Neuron (in vitro differentiated cells): ENCODE measurements around the gene SH3RF2.
"Not testable (repeated sequence)": the region's sequence is repeated elsewhere in the genome, so short reads cannot be mapped to it uniquely, and the experiment has no call there.

Experiments
- H2AFZ ChIP-seq: one replicate; pipeline ENCODE4 v1.6.1; 2013; ENCODE audit warnings: low read depth, mild to moderate bottlenecking, inconsistent platforms, low read length, moderate library complexity
- H3K27me3 ChIP-seq: one replicate; pipeline ENCODE4 v1.6.1; 2013; ENCODE audit warnings: low read length; ENCODE audit not compliant: insufficient read depth
- H3K36me3 ChIP-seq: one replicate; pipeline ENCODE4 v1.6.1; 2013; ENCODE audit warnings: low read length; ENCODE audit not compliant: insufficient read depth
- H3K4me1 ChIP-seq: one replicate; pipeline ENCODE4 v1.6.1; 2013; ENCODE audit warnings: low read length; ENCODE audit not compliant: insufficient read depth
- H3K4me3 ChIP-seq: 2 replicates; pipeline ENCODE4 v1.5.1; 2013; ENCODE audit warnings: mild to moderate bottlenecking, low read length, moderate library complexity
- H3K9me3 ChIP-seq: one replicate; pipeline ENCODE4 v1.6.1; 2013; ENCODE audit warnings: low read length

Gene SH3RF2

GRCh38 chr5:145993538-145993937, 57.2 kb downstream of the SH3RF2 start:
- not testable (repeated sequence) for H3K27me3 ChIP-seq, H3K36me3 ChIP-seq, H3K4me1 ChIP-seq, H3K9me3 ChIP-seq, H3K4me3 ChIP-seq, H2AFZ ChIP-seq

- H3K27me3 ChIP-seq, result no peaks in the 10 kb centered on the region
- no peak overlapping the region for H3K4me3 ChIP-seq
- H2AFZ ChIP-seq, result no peak overlapping the region
- H3K9me3 ChIP-seq, result peaks cover 2% of the 10 kb centered on the region
- H3K4me1 ChIP-seq, result no peaks in the 10 kb centered on the region
- H3K36me3 ChIP-seq, result no peaks in the 10 kb centered on the region
Measured at GRCh38 chr5:145996135-145996534, 59.8 kb downstream of the SH3RF2 start.

GRCh38 chr5:145999208-145999607, 62.8 kb downstream of the SH3RF2 start:
- Histone ChIP-seq H2AFZ (no peak overlapping the region), H3K4me1 (no peaks in the 10 kb centered on the region), H3K9me3 (no peaks in the 10 kb centered on the region), H3K4me3 (no peak overlapping the region), H3K36me3 (no peaks in the 10 kb centered on the region), H3K27me3 (no peaks in the 10 kb centered on the region)

- no peaks in the 10 kb centered on the region for H3K9me3 ChIP-seq
- no peaks in the 10 kb centered on the region for H3K27me3 ChIP-seq
- no peaks in the 10 kb centered on the region for H3K4me1 ChIP-seq
- H3K36me3 ChIP-seq, result no peaks in the 10 kb centered on the region
- H3K4me3 ChIP-seq, result no peak overlapping the region
- no peak overlapping the region for H2AFZ ChIP-seq
Measured at GRCh38 chr5:146000072-146000471, 63.7 kb downstream of the SH3RF2 start.

- no peaks in the 10 kb centered on the region for H3K4me1 ChIP-seq
- H2AFZ ChIP-seq, result no peak overlapping the region
- H3K9me3 ChIP-seq, result no peaks in the 10 kb centered on the region
- H3K27me3 ChIP-seq, result no peaks in the 10 kb centered on the region
- H3K4me3 ChIP-seq, result no peak overlapping the region
- H3K36me3 ChIP-seq, result no peaks in the 10 kb centered on the region
Measured at GRCh38 chr5:146001544-146002190, 65.3 kb downstream of the SH3RF2 start.

- Histone ChIP-seq H3K4me1 (no peaks in the 10 kb centered on the region), H3K9me3 (no peaks in the 10 kb centered on the region), H3K36me3 (no peaks in the 10 kb centered on the region), H3K4me3 (no peak overlapping the region), H2AFZ (no peak overlapping the region), H3K27me3 (no peaks in the 10 kb centered on the region)
Measured at GRCh38 chr5:146002491-146002890, 66.1 kb downstream of the SH3RF2 start.

- no peaks in the 10 kb centered on the region for H3K9me3 ChIP-seq
- H3K27me3 ChIP-seq, result no peaks in the 10 kb centered on the region
- H3K4me3 ChIP-seq, result no peak overlapping the region
- H2AFZ ChIP-seq, result no peak overlapping the region
- no peaks in the 10 kb centered on the region for H3K4me1 ChIP-seq
- H3K36me3 ChIP-seq, result no peaks in the 10 kb centered on the region
Measured at GRCh38 chr5:146003852-146004251, 67.5 kb downstream of the SH3RF2 start.

GRCh38 chr5:146005264-146005663, 68.9 kb downstream of the SH3RF2 start:
- no peaks in the 10 kb centered on the region for H3K9me3 ChIP-seq
- no peak overlapping the region for H2AFZ ChIP-seq
- H3K36me3 ChIP-seq, result no peaks in the 10 kb centered on the region
- H3K4me1 ChIP-seq, result no peaks in the 10 kb centered on the region
- H3K4me3 ChIP-seq, result no peak overlapping the region
- no peaks in the 10 kb centered on the region for H3K27me3 ChIP-seq

GRCh38 chr5:146005723-146006122, 69.3 kb downstream of the SH3RF2 start:
- Histone ChIP-seq H3K4me3 (no peak overlapping the region), H3K36me3 (no peaks in the 10 kb centered on the region), H2AFZ (no peak overlapping the region), H3K9me3 (no peaks in the 10 kb centered on the region), H3K4me1 (no peaks in the 10 kb centered on the region), H3K27me3 (no peaks in the 10 kb centered on the region)

GRCh38 chr5:146006470-146007190, 70.3 kb downstream of the SH3RF2 start:
- H2AFZ ChIP-seq, result no peak overlapping the region
- no peaks in the 10 kb centered on the region for H3K36me3 ChIP-seq
- no peaks in the 10 kb centered on the region for H3K9me3 ChIP-seq
- no peaks in the 10 kb centered on the region for H3K4me1 ChIP-seq
- no peaks in the 10 kb centered on the region for H3K27me3 ChIP-seq
- no peak overlapping the region for H3K4me3 ChIP-seq

GRCh38 chr5:146007270-146007669, 70.9 kb downstream of the SH3RF2 start:
- Histone ChIP-seq H3K4me3 (no peak overlapping the region), H3K27me3 (no peaks in the 10 kb centered on the region), H3K4me1 (no peaks in the 10 kb centered on the region), H3K9me3 (no peaks in the 10 kb centered on the region), H3K36me3 (no peaks in the 10 kb centered on the region), H2AFZ (no peak overlapping the region)

- Histone ChIP-seq H3K27me3 (no peaks in the 10 kb centered on the region), H3K9me3 (no peaks in the 10 kb centered on the region), H3K36me3 (no peaks in the 10 kb centered on the region), H3K4me3 (no peak overlapping the region), H2AFZ (no peak overlapping the region), H3K4me1 (no peaks in the 10 kb centered on the region)
Measured at GRCh38 chr5:146007989-146008388, 71.6 kb downstream of the SH3RF2 start.

- no peak overlapping the region for H3K4me3 ChIP-seq
- no peaks in the 10 kb centered on the region for H3K36me3 ChIP-seq
- no peaks in the 10 kb centered on the region for H3K4me1 ChIP-seq
- H3K9me3 ChIP-seq, result no peaks in the 10 kb centered on the region
- H3K27me3 ChIP-seq, result no peaks in the 10 kb centered on the region
- H2AFZ ChIP-seq, result no peak overlapping the region
Measured at GRCh38 chr5:146009020-146009419, 72.6 kb downstream of the SH3RF2 start.

GRCh38 chr5:146010447-146010846, 74.1 kb downstream of the SH3RF2 start:
- not testable (repeated sequence) for H3K9me3 ChIP-seq, H3K27me3 ChIP-seq, H3K4me1 ChIP-seq, H3K4me3 ChIP-seq, H3K36me3 ChIP-seq, H2AFZ ChIP-seq
